ENCODE measurements around the gene AK9. TPM values are rescaled to one million over a fixed set of nuclear protein-coding genes. Genes with fewer than 3 reads are reported as not detected.
"Not testable (repeated sequence)": the region's sequence is repeated elsewhere in the genome, so short reads cannot be mapped to it uniquely, and the experiment has no call there.

Gene AK9
- polyA plus RNA-seq, 2 of the 4 experiments (the other 2 are of a cell fraction): 2.2 to 4.7 TPM

DNA sequence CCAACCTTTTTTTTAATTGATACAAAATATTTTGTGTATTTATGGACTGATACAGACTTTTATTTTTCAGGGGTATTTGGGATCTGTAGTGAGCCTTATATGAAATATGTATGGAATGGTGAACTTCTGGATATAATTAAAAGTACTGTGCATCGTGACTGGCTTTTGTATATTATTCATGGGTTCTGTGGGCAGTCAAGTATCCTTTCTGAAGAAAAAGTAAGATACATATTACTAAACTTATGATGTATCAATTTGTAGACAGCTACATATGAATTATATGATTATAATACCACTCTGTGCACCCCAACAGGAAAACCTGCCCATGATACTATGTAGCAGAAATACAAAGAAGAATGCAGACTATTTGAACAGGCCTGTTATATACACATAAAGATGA is 47.3 kb upstream of the AK9 start:
- no peaks in the 10 kb centered on the region for H3K9me3 ChIP-seq
- FAIRE-seq: no peak
- DNase-seq (ENCODE audit: low read depth in 1 of 2, low spot score in 1 of 2): no peak
- ChIA-PET POLR2A (no interaction called here), CTCF (interaction anchor here (0.9 kb wide), 1 partner anchor 33 kb away, joined by 3 read pairs; no protein-coding TSS in a partner anchor)
- 97% methylated on average over 1 of the region's 1 CpG for WGBS (ENCODE audit: missing lambda C conversion rate)
- ATAC-seq: no peak
- no peak overlapping the region for H3K4me3 ChIP-seq
- H3K4me2 ChIP-seq: no peak overlapping the region
- H3K27ac ChIP-seq: no peak overlapping the region
- no peaks in the 10 kb centered on the region for H3K4me1 ChIP-seq
- TF ChIP-seq, protein P1, sequence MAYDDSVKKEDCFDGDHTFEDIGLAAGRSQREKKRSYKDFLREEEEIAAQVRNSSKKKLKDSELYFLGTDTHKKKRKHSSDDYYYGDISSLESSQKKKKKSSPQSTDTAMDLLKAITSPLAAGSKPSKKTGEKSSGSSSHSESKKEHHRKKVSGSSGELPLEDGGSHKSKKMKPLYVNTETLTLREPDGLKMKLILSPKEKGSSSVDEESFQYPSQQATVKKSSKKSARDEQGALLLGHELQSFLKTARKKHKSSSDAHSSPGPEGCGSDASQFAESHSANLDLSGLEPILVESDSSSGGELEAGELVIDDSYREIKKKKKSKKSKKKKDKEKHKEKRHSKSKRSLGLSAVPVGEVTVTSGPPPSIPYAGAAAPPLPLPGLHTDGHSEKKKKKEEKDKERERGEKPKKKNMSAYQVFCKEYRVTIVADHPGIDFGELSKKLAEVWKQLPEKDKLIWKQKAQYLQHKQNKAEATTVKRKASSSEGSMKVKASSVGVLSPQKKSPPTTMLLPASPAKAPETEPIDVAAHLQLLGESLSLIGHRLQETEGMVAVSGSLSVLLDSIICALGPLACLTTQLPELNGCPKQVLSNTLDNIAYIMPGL (CRISPR knock-in tag; IDR thresholded peaks at IDR 0.05; ENCODE audit: borderline replicate concordance): no peak
- TF ChIP-seq RCOR1 (IDR thresholded peaks at IDR 0.05; ENCODE audit: low read depth, low read length) (no peak), GATA3 (IDR thresholded peaks at IDR 0.05; ENCODE audit: borderline replicate concordance) (no peak), CEBPB (IDR thresholded peaks at IDR 0.05) (no peak), HOXB5 (CRISPR knock-in tag; IDR thresholded peaks at IDR 0.05) (no peak), RAD21 (conservative IDR thresholded peaks at IDR 0.05 in 1 of 2, IDR thresholded peaks at IDR 0.05 in 1 of 2) (no peak)
- TF ChIP-seq, protein P2, sequence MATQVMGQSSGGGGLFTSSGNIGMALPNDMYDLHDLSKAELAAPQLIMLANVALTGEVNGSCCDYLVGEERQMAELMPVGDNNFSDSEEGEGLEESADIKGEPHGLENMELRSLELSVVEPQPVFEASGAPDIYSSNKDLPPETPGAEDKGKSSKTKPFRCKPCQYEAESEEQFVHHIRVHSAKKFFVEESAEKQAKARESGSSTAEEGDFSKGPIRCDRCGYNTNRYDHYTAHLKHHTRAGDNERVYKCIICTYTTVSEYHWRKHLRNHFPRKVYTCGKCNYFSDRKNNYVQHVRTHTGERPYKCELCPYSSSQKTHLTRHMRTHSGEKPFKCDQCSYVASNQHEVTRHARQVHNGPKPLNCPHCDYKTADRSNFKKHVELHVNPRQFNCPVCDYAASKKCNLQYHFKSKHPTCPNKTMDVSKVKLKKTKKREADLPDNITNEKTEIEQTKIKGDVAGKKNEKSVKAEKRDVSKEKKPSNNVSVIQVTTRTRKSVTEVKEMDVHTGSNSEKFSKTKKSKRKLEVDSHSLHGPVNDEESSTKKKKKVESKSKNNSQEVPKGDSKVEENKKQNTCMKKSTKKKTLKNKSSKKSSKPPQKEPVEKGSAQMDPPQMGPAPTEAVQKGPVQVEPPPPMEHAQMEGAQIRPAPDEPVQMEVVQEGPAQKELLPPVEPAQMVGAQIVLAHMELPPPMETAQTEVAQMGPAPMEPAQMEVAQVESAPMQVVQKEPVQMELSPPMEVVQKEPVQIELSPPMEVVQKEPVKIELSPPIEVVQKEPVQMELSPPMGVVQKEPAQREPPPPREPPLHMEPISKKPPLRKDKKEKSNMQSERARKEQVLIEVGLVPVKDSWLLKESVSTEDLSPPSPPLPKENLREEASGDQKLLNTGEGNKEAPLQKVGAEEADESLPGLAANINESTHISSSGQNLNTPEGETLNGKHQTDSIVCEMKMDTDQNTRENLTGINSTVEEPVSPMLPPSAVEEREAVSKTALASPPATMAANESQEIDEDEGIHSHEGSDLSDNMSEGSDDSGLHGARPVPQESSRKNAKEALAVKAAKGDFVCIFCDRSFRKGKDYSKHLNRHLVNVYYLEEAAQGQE (IDR thresholded peaks at IDR 0.05): no peak

DNA sequence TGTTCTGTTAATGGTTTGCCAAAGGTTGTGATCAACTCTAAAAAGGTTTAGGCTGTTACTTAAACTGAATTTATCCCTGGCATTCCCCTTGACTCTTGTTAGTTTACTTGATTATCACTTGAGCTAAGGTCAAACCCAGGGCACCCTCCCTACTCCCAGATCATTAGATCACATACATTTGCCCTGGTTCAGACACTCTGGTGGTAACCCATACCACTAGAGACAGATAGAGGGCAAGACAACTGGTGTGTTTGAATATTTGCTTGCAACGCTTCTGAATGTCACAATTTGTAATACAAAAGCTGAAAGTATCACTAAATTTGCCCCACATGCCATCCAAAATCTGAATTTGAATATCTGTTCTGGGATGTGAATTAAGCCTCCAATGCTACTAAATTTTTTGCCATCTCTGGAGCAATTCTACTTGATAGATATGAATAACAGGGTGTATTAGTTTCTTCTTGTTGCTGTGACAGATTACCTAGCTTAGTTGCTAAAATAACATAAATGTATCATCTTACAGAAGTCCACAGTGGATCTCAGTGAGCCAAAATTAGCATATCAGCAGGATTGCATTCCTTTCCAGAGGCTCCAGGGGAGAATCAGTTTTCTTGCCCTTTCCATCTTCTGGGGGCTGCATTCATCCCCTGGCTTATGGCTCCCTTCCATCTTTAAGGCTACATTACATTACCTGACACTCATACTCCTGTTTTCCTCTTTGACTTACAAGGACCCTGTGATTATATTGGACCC is 45.4 kb upstream of the AK9 start:
- Histone ChIP-seq H3K27ac (no peak overlapping the region), H3K4me3 (no peak overlapping the region), H3K4me1 (no peaks in the 10 kb centered on the region), H3K4me2 (no peak overlapping the region), H3K9me3 (no peaks in the 10 kb centered on the region)
- 82% methylated on average over 1 of the region's 1 CpG for WGBS (ENCODE audit: missing lambda C conversion rate)
- FAIRE-seq (no peak), ATAC-seq (no peak), DNase-seq (ENCODE audit: low read depth in 1 of 2, low spot score in 1 of 2) (no peak)
- CTCF ChIA-PET: interaction anchor here (1.4 kb wide), 1 partner anchor 303 kb away, joined by 4 read pairs; no protein-coding TSS in a partner anchor
- TF ChIP-seq GATA3 (IDR thresholded peaks at IDR 0.05; ENCODE audit: borderline replicate concordance): no peak
- TF ChIP-seq EHF (CRISPR knock-in tag; IDR thresholded peaks at IDR 0.05): no peak
- POLR2A ChIA-PET: no interaction called here

DNA sequence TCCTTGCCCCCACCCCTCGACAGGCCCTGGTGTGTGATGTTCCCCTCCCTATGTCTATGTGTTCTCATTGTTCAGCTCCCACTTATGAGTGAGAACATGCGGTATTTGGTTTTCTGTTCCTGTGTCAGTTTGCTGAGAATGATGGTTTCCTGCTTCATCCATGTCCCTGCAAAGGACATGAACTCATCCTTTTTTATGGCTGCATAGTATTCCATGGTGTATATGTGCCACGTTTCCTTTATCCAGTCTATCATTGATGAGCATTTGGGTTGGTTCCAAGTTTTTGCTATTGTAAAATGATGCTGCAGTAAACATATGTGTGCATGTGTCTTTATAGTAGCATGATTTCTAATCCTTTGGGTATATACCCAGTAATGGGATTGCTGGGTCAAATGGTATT is 34.2 kb upstream of the AK9 start:
- H3K9me3 ChIP-seq; POLR2A ChIA-PET; H3K4me3 ChIP-seq; FAIRE-seq; DNase-seq (ENCODE audit: low read depth in 1 of 2, low spot score in 1 of 2); ATAC-seq; H3K4me2 ChIP-seq; H3K27ac ChIP-seq; H3K4me1 ChIP-seq: not testable (repeated sequence)
- WGBS (ENCODE audit: missing lambda C conversion rate): 84% methylated on average over 3 of the region's 3 CpGs
- CTCF ChIA-PET: interaction anchor here (1.2 kb wide), 1 partner anchor 20 kb away, joined by 3 read pairs; no protein-coding TSS in a partner anchor

DNA sequence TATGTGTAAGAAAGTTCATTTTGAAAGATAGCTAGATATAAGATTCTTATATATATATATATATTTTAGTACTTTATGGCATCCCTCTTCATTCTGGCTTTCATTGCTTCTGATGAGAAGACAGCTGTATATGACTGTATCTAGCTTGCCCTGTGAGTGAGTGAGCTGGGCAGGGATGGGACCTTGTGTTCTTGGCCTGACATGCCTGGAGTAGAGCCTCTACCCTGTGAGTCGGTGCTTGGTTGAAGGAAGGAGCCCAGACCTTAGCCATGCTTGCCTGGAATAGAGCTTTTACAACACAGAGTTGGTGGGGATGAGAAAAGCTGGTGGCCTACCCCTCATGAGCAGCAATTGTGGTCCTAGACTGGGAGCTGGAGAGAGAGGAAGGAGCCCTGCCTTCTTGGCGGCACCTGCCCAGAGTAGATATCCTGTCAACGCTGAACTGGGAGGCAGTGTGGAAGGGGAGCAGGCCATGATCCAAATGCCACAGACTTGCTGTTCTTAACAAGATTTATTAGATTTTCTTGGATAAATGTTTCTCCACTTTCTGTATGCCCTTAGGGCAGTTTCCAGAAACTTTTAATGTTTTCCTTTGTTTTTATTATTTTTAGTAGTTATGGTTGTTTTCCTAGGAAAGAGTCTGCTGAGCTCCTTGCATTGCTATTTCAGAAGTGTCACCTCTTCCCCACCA is 31.7 kb upstream of the AK9 start:
- DNase-seq (ENCODE audit: low read depth in 1 of 2, low spot score in 1 of 2) (no peak), ATAC-seq (no peak), FAIRE-seq (no peak)
- TF ChIP-seq, protein P3, sequence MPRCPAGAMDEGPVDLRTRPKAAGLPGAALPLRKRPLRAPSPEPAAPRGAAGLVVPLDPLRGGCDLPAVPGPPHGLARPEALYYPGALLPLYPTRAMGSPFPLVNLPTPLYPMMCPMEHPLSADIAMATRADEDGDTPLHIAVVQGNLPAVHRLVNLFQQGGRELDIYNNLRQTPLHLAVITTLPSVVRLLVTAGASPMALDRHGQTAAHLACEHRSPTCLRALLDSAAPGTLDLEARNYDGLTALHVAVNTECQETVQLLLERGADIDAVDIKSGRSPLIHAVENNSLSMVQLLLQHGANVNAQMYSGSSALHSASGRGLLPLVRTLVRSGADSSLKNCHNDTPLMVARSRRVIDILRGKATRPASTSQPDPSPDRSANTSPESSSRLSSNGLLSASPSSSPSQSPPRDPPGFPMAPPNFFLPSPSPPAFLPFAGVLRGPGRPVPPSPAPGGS (IDR thresholded peaks at IDR 0.05): no peak
- ChIA-PET CTCF (interaction anchor here (0.7 to 1.1 kb wide), 2 partner anchors 197 to 317 kb away, joined by 3 to 4 read pairs; no protein-coding TSS in a partner anchor), POLR2A (no interaction called here)
- Histone ChIP-seq H3K4me1 (no peaks in the 10 kb centered on the region), H3K4me3 (no peak overlapping the region), H3K4me2 (no peak overlapping the region), H3K9me3 (no peaks in the 10 kb centered on the region), H3K27ac (no peak overlapping the region)
- 81% methylated on average over 3 of the region's 3 CpGs for WGBS (ENCODE audit: missing lambda C conversion rate)

Measured in A549 (cell line).